ENCODE data around the gene UNC13A.

UNC13A gene

GRCh38 chr19:17584132-17584531 lies 104.0 kb downstream of the UNC13A start:
- H3K4me3 ChIP-seq (ENCODE audit: low read length) = no peak overlapping the region
- no peak for TF ChIP-seq CTCF (conservative IDR thresholded peaks at IDR 0.05; ENCODE audit: low read depth, low read length)
- DNase-seq (ENCODE audit: low read depth) = no peak

DNA sequence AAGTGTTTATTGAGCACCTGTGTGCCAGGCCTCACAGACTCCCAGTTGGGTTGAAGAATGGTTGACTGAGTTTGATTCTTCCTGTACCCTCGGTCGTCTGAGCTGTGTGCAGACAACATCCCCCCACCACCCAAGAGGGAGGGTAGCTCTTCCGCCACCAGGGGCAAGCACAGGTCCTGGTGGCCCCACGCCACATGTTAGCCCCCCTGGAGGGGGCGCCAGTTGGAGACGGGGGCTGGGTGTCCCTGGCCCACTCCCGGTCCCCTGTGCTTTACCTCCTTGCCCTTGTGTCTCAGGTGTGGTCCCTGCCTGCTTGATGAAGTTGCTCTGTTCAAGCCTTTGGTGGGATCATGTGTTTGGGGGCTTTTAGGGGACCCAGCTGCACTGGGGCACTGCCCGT lies 105.5 kb downstream of the UNC13A start:
- H3K4me3 ChIP-seq (ENCODE audit: low read length) = no peak overlapping the region
- DNase-seq (ENCODE audit: low read depth) = no peak
- no peak for TF ChIP-seq CTCF (conservative IDR thresholded peaks at IDR 0.05; ENCODE audit: low read depth, low read length)

DNA sequence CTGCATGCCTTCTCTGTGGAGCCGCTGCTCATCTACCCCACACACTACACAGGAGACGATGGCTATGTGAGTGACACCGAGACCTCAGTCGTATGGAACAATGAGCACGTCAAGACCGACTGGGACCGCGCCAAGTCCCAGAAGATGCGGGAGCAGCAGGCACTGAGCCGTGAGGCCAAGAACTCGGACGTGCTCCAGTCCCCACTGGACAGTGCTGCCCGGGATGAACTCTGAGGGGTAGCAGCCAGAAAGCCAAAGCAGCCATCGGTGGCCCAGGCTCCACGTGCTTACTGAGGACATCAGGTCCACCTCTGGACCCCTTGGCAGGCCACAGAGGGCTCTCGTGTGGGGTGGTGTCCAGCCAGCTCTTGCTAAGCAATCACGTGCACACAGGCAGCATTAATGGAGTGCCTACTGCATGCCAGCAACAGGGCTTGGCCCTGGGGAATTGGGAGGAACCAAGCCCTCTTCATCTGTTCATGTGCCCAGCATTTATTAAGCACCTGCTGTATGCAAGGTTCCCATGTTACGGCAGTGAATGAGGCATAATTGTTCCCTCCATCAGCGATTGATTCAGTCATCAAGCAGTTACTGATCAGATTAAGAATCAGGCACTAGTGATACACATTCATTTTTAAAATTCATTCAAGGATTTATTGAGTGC lies 106.8 kb downstream of the UNC13A start:
- DNase-seq (ENCODE audit: low read depth) = no peak
- no peak overlapping the region for H3K4me3 ChIP-seq (ENCODE audit: low read length)
- no peak for TF ChIP-seq CTCF (conservative IDR thresholded peaks at IDR 0.05; ENCODE audit: low read depth, low read length)

GRCh38 chr19:17580470-17581144 lies 107.5 kb downstream of the UNC13A start:
- DNase-seq (ENCODE audit: low read depth) = no peak
- no peak overlapping the region for H3K4me3 ChIP-seq (ENCODE audit: low read length)
- TF ChIP-seq CTCF (conservative IDR thresholded peaks at IDR 0.05; ENCODE audit: low read depth, low read length) = no peak

- DNase-seq (ENCODE audit: low read depth) = no peak
- no peak for TF ChIP-seq CTCF (conservative IDR thresholded peaks at IDR 0.05; ENCODE audit: low read depth, low read length)
- H3K4me3 ChIP-seq (ENCODE audit: low read length) = no peak overlapping the region
These were observed 108.4 kb downstream of the UNC13A start for GRCh38 chr19:17579661-17580244.

DNA sequence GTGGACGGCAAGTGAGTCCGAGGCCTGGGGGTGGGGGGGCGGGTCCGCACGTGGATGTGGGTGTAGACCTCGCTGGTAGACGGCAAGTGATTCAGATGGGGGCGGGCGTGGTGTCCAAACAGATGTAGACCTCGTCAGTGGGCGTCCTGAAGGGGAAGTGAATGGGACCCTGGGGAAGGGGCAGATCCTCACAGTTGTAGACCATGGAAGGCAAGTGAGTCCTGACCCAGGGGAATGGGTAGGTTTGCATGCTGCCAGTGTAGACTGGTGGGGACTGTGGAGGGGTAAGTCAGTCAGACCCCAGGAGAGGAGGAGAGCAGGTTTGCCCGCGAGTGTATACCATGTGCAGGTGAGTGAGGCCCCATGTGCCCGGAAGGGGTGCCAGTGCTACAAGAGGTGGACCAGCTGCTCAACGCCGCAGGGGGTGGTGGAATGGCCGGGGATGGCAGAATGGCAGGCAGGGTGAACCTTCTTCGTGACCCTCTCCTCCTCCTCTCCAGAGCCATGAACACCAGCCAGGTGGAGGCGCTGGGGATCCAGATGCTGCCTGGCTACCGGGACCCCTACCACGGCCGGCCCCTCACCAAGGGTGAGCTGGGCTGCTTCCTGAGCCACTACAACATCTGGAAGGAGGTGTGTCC lies 110.6 kb downstream of the UNC13A start:
- no peak for TF ChIP-seq CTCF (conservative IDR thresholded peaks at IDR 0.05; ENCODE audit: low read depth, low read length)
- no peak for DNase-seq (ENCODE audit: low read depth)
- H3K4me3 ChIP-seq (ENCODE audit: low read length) = no peak overlapping the region

Data from retinal pigment epithelial cell (primary cell).